GM19455 (cell line): ENCODE results near the gene ATP10A.

ENCODE experiments used
- ATAC-seq: cut with Tn5 transposase; IDR thresholded peaks from one replicate; pipeline ENCODE4 v1.9.1; 2021; ENCODE audit not compliant: unreplicated experiment

ATP10A gene

DNA sequence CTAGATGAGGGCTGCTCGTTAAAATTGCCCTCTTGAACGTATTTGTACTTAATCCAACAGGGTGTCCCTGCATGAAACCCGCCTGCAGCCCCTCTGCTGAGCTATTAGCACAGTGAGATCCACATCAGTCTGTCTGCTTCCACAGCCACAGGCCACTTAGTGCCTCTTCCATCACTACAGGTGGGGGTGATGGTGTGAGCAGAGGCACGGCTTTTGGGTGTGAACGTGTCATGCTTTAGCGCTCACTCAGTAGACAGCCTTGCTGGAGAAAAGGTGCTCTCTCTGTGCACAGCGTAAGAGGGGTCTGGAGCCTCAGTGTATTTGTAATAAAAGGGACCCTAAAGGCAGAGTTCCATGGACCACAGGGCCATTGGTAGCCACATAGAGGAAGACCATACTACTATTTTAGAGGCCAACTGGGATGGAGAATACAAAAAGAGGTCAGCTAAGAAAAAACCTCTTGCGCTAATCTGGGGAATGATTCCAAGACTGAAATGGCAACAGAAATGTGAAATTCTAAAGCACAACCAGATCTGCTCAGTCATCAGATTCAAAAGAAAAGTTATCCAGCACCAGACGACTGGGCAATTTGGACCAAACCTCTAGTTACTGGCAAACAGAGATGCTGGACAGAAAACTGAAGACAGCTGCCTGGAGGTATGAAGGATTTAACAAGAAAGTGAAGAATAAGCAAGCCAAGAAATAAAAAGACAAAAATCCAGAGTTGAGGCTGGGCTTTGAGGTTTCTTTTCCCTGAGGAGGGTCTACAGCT lies 120.2 kb downstream of the ATP10A start:
- no peak for ATAC-seq

GRCh38 chr15:25742041-25742730 lies 120.9 kb downstream of the ATP10A start:
- ATAC-seq = no peak

DNA sequence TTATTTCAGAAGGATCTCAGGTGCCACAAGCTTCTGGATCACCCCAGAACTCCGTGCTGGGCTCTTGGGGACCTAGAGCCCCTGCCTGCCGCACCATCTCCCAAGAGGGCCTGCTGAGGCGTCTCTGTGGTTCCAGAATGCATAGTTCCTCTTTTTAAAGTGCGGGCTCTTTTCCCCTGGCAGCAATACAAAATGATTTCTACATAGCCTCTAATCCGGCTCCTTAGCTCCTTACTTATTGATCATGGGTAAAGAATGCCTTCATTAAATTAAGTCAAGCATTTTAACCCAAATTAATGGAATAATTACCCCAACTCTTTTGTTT lies 121.9 kb downstream of the ATP10A start:
- no peak for ATAC-seq

DNA sequence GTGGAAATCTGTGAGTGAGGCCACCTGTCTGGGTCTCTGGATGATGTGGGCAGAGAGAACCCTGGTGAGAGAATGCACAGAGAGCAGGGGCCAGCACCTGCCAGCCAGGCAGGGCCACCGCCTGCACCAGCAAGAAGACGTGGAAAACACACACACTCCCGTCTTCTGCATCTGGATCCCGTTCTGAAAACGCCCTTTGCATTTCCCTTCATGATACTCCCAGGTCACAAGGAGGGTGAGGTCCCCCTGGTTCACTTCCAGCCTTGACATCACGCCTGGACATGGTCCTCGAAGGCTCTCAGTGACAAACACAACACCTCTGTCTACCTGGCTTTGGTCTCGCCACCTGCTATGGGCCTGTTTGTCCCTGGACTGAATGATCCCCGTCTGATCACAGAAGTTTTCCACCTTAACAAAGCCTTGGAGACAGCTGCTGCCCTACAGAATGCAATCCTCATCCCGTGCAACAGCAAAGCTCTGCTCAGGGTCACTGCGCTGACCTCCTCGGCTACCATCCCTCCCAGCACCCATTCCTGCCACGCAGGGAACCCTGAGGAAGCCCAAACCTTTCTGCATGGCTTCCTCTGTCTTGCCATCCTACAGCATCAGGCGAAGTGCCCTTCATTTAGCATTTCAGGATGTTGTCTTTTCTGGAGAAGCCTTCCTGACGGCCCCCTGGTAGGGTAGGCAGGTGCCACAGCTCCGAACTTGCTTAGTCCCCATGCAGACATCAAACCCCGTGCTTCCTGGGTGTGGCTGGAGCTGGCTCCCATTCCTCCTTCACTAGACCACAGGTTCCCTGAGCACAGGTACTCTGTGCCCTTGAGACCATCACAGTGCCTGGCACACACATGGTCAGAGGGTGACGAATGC lies 122.5 kb downstream of the ATP10A start:
- ATAC-seq = no peak

DNA sequence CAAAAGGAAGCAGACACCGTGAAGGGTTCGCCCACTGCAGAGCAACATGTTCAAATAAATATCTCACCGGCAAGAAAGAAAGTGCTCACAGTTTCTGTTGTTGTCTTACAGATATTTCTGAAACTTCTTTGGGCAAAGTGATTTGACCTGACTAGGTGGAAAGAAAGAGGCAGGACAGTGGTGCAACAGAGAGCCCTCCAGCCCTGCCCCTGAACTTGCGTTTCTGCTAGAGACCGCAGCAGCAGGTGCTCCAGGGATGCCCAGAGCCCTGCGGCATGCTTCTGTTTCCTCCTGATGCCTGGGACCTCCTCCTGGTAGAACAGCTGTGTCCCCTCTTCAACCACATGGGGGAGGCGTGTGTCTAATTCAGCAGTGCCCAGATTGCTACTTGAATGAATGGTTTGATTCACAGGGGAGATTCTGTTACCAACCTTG lies 123.4 kb downstream of the ATP10A start:
- no peak for ATAC-seq

DNA sequence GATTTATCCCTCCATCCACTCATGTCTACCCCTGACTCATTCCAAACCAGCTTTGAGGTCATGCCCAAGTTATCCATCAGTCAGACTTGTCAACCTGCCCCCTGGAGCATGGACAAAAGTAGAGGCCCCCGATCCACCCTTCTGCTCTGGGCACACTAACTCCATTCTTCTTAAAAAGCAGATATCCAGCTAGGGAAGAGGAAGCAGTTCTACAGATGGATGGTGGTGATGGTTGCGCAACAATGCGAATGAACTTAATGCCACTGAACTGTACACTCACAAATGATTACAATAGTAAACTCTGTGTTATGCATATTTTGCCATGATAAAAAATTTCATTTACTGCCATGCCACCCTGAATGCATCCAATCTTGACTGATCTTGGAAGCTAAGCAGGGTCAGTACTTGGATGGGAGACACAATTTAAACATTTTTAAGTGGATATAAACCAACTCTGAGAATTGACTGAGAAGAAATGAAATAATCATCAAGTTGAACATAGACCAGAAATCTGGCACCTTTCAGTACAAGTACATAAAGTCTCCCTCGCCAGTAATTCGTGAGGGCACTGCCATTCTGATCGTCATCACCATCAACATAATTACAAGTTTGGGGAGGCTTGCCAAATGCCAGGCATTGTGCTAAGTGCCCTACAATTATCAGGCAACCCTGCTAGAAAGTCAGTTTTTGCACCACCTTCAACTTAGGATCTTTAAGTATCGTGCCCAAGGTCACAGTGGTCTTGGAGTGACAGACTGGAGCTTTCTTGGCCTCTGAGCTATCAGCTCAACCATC lies 124.8 kb downstream of the ATP10A start:
- ATAC-seq = no peak

DNA sequence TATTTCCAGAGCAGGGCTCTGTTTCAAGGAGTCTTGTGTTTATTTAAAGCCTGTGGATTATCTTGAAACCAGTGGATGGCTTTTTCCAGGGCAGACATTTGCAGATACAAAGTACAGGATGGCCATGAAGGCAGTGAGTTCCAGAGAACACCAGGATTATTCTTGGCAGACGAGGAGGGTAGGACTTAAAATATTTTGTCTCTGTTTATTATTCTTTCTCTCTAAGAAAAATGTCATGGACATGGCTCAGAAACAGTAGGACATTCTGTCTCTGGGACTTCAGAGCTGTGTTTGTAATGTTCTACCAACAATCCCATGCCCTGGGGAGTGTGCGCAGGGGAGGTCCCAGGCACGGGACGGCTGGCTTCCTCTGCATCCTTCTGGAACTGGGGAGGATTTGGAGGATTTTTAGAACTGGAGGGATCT lies 125.9 kb downstream of the ATP10A start:
- ATAC-seq = no peak

GRCh38 chr15:25736461-25736860 lies 126.7 kb downstream of the ATP10A start:
- ATAC-seq = no peak

DNA sequence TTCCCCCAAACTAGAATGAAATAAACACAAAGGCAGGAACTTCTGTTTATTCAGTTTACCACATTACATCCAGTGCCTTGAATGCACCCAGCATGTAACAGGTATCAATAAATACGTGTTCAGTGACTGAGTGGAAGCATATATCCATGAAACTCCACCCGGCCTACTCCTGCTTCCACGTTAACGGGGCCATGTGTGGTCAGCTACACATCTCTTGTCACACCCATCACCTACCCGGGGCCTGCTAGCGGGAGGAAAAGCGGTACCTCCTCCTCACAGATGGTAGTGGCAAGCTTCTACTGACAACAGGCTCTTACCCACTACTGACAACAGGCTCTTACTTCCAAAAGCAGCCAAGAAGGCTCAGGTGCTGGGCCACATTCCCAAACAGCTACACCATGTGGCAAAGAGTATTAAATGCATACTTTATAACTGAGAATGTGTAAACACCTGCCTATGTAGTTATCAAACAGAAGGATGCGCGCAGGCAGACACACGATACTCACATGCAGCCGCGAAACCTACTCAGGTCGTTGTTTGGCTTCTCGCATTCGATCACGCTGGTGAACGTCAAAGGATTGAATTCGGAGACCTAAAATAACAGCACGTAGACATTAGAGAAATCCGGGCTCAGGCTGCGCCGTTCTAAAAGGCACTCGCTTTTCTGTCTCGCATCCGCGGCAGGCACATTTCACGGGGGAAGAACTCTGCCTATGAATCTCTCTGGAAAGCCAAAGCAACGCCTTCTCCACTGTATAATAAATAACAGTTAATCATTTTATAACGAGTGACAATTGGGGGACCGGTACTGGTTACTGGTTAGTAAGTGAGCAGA lies 127.4 kb downstream of the ATP10A start:
- ATAC-seq = no peak

DNA sequence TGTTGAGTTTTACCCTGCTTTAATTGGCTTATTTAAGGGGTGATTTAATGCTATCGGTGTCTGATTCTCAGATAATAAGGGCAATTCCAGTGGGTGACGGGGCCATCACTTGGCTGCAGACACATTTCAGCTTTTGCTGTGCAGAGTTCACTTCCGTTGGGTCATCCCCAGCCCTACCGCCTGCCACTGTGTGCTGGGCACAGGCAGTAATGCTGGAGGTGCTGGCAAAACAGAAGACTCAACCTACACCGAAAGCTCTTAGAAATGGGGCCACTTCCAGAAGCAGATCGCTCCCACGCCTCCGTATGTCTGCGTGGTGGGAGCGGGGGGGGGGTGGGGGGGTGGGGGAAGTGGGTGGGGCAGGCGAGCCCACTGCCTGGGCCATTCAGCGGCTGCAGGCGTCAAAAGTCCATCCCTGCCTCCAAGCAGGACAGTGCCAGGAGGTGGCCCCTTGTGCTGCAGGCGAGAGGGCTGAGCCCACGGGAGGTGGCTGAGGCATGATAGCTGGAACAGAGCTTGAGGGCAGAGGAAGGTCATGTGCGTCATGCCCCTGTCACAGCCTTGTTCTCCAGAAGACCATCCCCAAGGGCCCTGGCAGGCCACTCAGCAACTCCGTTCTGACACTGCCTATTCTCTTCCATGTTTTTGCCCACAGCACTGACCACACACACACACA lies 128.3 kb downstream of the ATP10A start:
- ATAC-seq = no peak

DNA sequence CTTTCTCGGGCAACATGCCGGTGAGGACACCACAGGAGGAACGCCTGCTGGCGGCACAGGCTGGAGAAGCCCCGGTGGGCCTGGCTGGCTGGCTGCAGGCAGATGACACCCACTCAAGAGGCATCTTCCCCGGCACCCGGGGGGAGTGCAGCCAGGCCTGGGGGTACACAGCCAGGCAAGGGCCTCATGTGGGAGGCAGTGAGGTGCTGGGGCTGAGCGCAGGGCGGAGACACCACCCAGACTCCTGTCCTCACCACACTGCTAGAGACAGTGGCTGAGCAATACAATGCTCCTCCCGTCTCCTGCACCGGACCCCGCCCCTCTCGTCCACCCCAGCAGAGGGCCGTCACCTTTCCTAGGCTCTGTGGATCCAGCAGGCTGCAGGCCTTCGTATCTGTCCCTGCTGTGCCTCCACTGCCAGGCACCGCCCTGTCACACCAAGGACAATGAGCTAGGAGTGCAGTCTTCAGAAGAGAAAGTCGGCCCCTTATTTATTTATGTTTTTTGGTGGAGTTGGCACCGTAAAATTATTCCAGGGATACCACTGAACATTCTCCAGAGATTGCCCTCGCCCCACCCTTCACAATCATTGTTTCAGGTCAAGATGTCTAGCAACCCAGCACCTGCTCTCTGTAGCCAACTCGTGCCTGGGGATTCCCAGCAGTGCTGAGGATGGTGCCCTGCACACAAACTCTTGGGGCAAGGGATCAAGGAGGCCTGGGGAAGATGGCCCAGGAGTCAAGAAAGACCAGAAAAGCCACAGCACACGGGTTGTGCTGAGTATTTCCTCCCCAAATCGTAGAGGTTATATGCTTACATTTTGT lies 129.1 kb downstream of the ATP10A start:
- ATAC-seq = no peak

GRCh38 chr15:25733036-25733855 lies 129.9 kb downstream of the ATP10A start:
- ATAC-seq = no peak

GRCh38 chr15:25732191-25732590 lies 130.9 kb downstream of the ATP10A start:
- no peak for ATAC-seq

GRCh38 chr15:25731411-25731810 lies 131.7 kb downstream of the ATP10A start:
- ATAC-seq = no peak

- no peak for ATAC-seq
Observed at GRCh38 chr15:25730918-25731317, 132.2 kb downstream of the ATP10A start.

DNA sequence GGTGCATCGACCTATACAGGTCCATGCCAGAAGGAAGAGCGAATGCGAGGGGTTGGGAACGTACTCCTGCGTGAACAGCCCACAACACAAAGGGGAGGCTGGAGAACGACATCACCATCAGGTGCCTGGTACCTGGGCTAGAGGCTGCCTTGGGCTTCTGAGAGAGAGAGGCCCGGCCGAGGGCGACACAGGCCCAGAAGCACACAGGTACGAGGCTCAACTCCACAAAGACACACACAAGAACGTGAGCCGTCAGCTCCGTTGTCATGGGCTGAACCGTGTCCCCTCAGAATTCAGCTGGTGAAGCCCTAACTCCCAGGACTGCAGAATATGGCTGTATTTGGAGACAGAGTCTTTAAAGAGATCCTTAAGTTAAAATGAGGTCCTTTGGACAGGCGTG lies 134.3 kb downstream of the ATP10A start:
- ATAC-seq = no peak

DNA sequence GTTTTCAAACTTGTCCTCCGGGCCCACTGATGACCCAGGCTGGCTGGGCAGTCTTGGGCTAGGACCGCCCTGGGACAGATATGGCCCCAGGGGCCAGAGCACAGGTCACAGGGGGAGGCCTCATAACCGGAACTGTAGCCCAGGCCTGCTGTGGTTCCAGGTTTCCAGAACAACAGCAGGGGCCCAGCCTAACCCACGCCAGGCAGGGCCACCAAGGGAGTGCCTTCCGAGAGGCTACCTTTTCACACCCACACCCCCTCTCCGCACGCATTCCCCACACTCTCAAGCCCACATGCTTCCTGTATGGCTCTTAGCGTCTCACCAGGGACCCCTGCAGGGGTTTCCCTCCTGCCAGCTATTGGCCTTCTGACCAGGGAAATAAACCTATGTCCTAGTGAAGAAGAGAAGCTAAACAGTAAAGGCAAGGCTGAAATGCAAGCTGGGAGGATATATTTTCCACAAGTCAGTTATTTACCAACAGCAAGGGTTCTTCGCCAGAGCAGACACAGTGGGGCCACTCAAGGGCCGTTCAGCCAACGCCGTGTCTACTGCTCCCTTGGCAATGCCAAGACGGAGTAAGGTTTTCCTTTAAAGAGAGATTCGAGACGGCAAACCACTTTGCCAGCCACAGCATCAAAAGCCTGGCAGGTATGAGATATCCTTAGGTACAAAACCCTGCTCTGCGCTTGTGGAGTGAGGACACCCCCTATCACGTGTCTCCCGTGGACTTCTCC lies 135.1 kb downstream of the ATP10A start:
- ATAC-seq = no peak
